ENCODE measurements around the gene ZBTB11.
"Not testable (repeated sequence)": the region's sequence is repeated elsewhere in the genome, so short reads cannot be mapped to it uniquely, and the experiment has no call there.

The ZBTB11 gene

GRCh38 chr3:101691685-101692671 is 15.0 kb upstream of the ZBTB11 start:
- not testable (repeated sequence) for DNase-seq (ENCODE audit: low read depth in 2 of 3, low spot score in 1 of 3)

- no peak for DNase-seq (ENCODE audit: low read depth in 2 of 3, low spot score in 1 of 3)
These were observed 14.0 kb upstream of the ZBTB11 start for GRCh38 chr3:101690972-101691371.

- no peak for DNase-seq (ENCODE audit: low read depth in 2 of 3, low spot score in 1 of 3)
These were observed 12.4 kb upstream of the ZBTB11 start for GRCh38 chr3:101689286-101689685.

GRCh38 chr3:101687142-101687931 is 10.4 kb upstream of the ZBTB11 start:
- DNase-seq (ENCODE audit: low read depth in 2 of 3, low spot score in 1 of 3): no peak

- DNase-seq (ENCODE audit: low read depth in 2 of 3, low spot score in 1 of 3): no peak
These were observed 9.0 kb upstream of the ZBTB11 start for GRCh38 chr3:101685870-101686307.

- DNase-seq (ENCODE audit: low read depth in 2 of 3, low spot score in 1 of 3): no peak
These were observed 8.1 kb upstream of the ZBTB11 start for GRCh38 chr3:101685050-101685400.

GRCh38 chr3:101680466-101680865 is 3.5 kb upstream of the ZBTB11 start:
- no peak for DNase-seq (ENCODE audit: low read depth in 2 of 3, low spot score in 1 of 3)

- not testable (repeated sequence) for DNase-seq (ENCODE audit: low read depth in 2 of 3, low spot score in 1 of 3)
These were observed 1.9 kb upstream of the ZBTB11 start for GRCh38 chr3:101678837-101679236.

- no peak for DNase-seq (ENCODE audit: low read depth in 2 of 3, low spot score in 1 of 3)
These were observed 729 bp upstream of the ZBTB11 start for GRCh38 chr3:101677436-101678286.

- DNase-seq (ENCODE audit: low read depth in 2 of 3, low spot score in 1 of 3): peak; percentile 83 to 96 (median 92)
These were observed 642 bp downstream of the ZBTB11 start for GRCh38 chr3:101676216-101676764.

GRCh38 chr3:101675709-101676215 is 1.2 kb downstream of the ZBTB11 start:
- no peak for DNase-seq (ENCODE audit: low read depth in 2 of 3, low spot score in 1 of 3)

- no peak for DNase-seq (ENCODE audit: low read depth in 2 of 3, low spot score in 1 of 3)
These were observed 2.4 kb downstream of the ZBTB11 start for GRCh38 chr3:101674518-101674917.

- DNase-seq (ENCODE audit: low read depth in 2 of 3, low spot score in 1 of 3): no peak
These were observed 3.0 kb downstream of the ZBTB11 start for GRCh38 chr3:101673953-101674352.

GRCh38 chr3:101671014-101671413 is 5.9 kb downstream of the ZBTB11 start:
- DNase-seq (ENCODE audit: low read depth in 2 of 3, low spot score in 1 of 3): no peak

GRCh38 chr3:101667844-101668243 is 9.1 kb downstream of the ZBTB11 start:
- DNase-seq (ENCODE audit: low read depth in 2 of 3, low spot score in 1 of 3): no peak

- no peak for DNase-seq (ENCODE audit: low read depth in 2 of 3, low spot score in 1 of 3)
These were observed 9.6 kb downstream of the ZBTB11 start for GRCh38 chr3:101667331-101667730.

GRCh38 chr3:101665851-101666250 is 11.1 kb downstream of the ZBTB11 start:
- no peak for DNase-seq (ENCODE audit: low read depth in 2 of 3, low spot score in 1 of 3)

GRCh38 chr3:101665357-101665756 is 11.6 kb downstream of the ZBTB11 start:
- no peak for DNase-seq (ENCODE audit: low read depth in 2 of 3, low spot score in 1 of 3)

GRCh38 chr3:101660714-101661113 is 16.2 kb downstream of the ZBTB11 start:
- no peak for DNase-seq (ENCODE audit: low read depth in 2 of 3, low spot score in 1 of 3)

- no peak for DNase-seq (ENCODE audit: low read depth in 2 of 3, low spot score in 1 of 3)
These were observed 20.3 kb downstream of the ZBTB11 start for GRCh38 chr3:101656651-101657050.

GRCh38 chr3:101646726-101647125 is 30.2 kb downstream of the ZBTB11 start:
- DNase-seq (ENCODE audit: low read depth in 2 of 3, low spot score in 1 of 3): no peak

Data from stimulated activated CD4-positive, alpha-beta T cell treated with anti-CD3 and anti-CD28 coated beads, Interleukin-12 subunit alpha, Interleukin-12 subunit beta, amount 100 ng/mL, for 48 hours (primary cell).